OCI-LY7 (cell line): ENCODE measurements around the gene PGGHG. TPM values are rescaled to one million over a fixed set of nuclear protein-coding genes. Genes with fewer than 3 reads are reported as not detected.

Experiments
- BruUV-seq: library from RNA; stranded (reverse); fragments of 400-500 nt; replicated peaks from 2 replicates; lab custom pipeline; 2021; lab: Mats Ljungman, UMichigan
- CTCF ChIA-PET: fragments of 300-600 bp; sonication (Branson Sonifier 250); formaldehyde crosslinking; loops from one replicate; lab custom pipeline; 2022; ENCODE audit warnings: antibody characterized with exemption; ENCODE audit not compliant: unreplicated experiment; lab: Charles Lee
- POLR2A ChIA-PET: fragments of 300-600 bp; sonication (Branson Sonifier 250); formaldehyde crosslinking; loops from one replicate; lab custom pipeline; 2022; ENCODE audit warnings: antibody characterized with exemption; lab: Charles Lee
- DNase-seq: peaks from one replicate; pipeline ENCODE4 v3.0.0-alpha.2; 2015; ENCODE audit warnings: low spot score
- H2AFZ ChIP-seq: fragments of 200-600 bp; sonication (generic), shearing (Covaris generic); 2 replicates; pipeline ENCODE4 v1.6.1; 2014; ENCODE audit warnings: mild to moderate bottlenecking, antibody characterized with exemption, low read length, moderate library complexity
- H3K27ac ChIP-seq: fragments of 200-600 bp; sonication (generic); 2 replicates; pipeline ENCODE4 v1.5.1; 2014; ENCODE audit warnings: mixed run types, low read depth, mild to moderate bottlenecking, moderate library complexity, low read length, inconsistent platforms; ENCODE audit not compliant: poor library complexity, severe bottlenecking
- H3K36me3 ChIP-seq: fragments of 200-600 bp; sonication (generic); 2 replicates; pipeline ENCODE4 v1.6.1; 2014; ENCODE audit warnings: mild to moderate bottlenecking, antibody characterized with exemption, low read length, moderate library complexity, mixed read lengths; ENCODE audit not compliant: insufficient read depth
- H3K4me1 ChIP-seq: fragments of 200-600 bp; sonication (generic); 2 replicates; pipeline ENCODE4 v1.5.1; 2014; ENCODE audit warnings: mild to moderate bottlenecking, low read length; ENCODE audit not compliant: insufficient read depth, poor library complexity, severe bottlenecking
- H3K4me2 ChIP-seq: fragments of 200-600 bp; sonication (generic); 2 replicates; pipeline ENCODE4 v1.6.1; 2014; ENCODE audit warnings: mild to moderate bottlenecking, low read length
- H3K4me3 ChIP-seq: fragments of 200-600 bp; sonication (generic); 2 replicates; pipeline ENCODE4 v1.5.1; 2014; ENCODE audit warnings: mild to moderate bottlenecking, low read depth, low read length; ENCODE audit not compliant: poor library complexity, severe bottlenecking
- H3K79me2 ChIP-seq: fragments of 200-600 bp; sonication (generic); 2 replicates; pipeline ENCODE4 v1.6.1; 2016; ENCODE audit warnings: low read depth, mild to moderate bottlenecking, low read length, moderate library complexity, mixed read lengths; ENCODE audit not compliant: insufficient read depth
- H3K9me2 ChIP-seq: fragments of 200-600 bp; sonication (generic); 2 replicates; pipeline ENCODE4 v1.6.1; 2016; ENCODE audit warnings: mild to moderate bottlenecking, low read length, mixed read lengths; ENCODE audit not compliant: insufficient read depth
- H3K9me3 ChIP-seq: fragments of 200-600 bp; sonication (generic); 2 replicates; pipeline ENCODE4 v1.6.1; 2014; ENCODE audit warnings: mild to moderate bottlenecking, mixed run types, low read length, mixed read lengths
- H4K20me1 ChIP-seq: fragments of 200-600 bp; sonication (generic); 2 replicates; pipeline ENCODE4 v1.6.1; 2014; ENCODE audit warnings: mild to moderate bottlenecking, antibody characterized with exemption, low read length, moderate library complexity, mixed read lengths; ENCODE audit not compliant: insufficient read depth
- EZH2phosphoT487 ChIP-seq: fragments of 200-600 bp; sonication (generic); IDR thresholded peaks from 2 replicates; pipeline ENCODE4 v1.6.1; 2018; ENCODE audit warnings: low read depth, borderline replicate concordance, mild to moderate bottlenecking, mixed run types, antibody characterized with exemption, low read length, moderate library complexity, mixed read lengths
- intact Hi-C: fragments of 100-400 bp; cut with micrococcal nuclease; formaldehyde crosslinking; loops from one replicate; pipeline ENCODE4 v1.10.0; 2022; ENCODE audit not compliant: unreplicated experiment
- total RNA-seq, 2 experiments: library from RNA; depleted of rRNA in 1 of 2; stranded (reverse); fragments of >200 nt in 1 of 2; shearing (Covaris generic) in 1 of 2; gene quantifications; 2 replicates each; pipeline ENCODE4 v1.2.3, GENCODE V29; 2014 to 2022
- TF ChIP-seq, protein P1 (sequence below): fragments of 200-600 bp; sonication (generic); conservative IDR thresholded peaks from 2 replicates; pipeline ENCODE4 v1.5.1; 2014; ENCODE audit warnings: mild to moderate bottlenecking, antibody characterized with exemption, low read length, moderate library complexity, mixed read lengths

The PGGHG gene
- total RNA-seq, 2 experiments from 2014 or later: 0.93 to 6.3 TPM

- H2AFZ ChIP-seq: peak overlapping the region; percentile 82
- intact Hi-C loops: no loop called here
- H3K9me3 ChIP-seq: peaks cover 14% of the 10 kb centered on the region
- no peaks in the 10 kb centered on the region for H3K9me2 ChIP-seq
- no peaks in the 10 kb centered on the region for H3K79me2 ChIP-seq
- peak overlapping the region; percentile 54 for H3K4me2 ChIP-seq
- peaks cover 73% of the 10 kb centered on the region for H3K4me1 ChIP-seq
- no peak for TF ChIP-seq EZH2phosphoT487
- TF ChIP-seq, protein P1, sequence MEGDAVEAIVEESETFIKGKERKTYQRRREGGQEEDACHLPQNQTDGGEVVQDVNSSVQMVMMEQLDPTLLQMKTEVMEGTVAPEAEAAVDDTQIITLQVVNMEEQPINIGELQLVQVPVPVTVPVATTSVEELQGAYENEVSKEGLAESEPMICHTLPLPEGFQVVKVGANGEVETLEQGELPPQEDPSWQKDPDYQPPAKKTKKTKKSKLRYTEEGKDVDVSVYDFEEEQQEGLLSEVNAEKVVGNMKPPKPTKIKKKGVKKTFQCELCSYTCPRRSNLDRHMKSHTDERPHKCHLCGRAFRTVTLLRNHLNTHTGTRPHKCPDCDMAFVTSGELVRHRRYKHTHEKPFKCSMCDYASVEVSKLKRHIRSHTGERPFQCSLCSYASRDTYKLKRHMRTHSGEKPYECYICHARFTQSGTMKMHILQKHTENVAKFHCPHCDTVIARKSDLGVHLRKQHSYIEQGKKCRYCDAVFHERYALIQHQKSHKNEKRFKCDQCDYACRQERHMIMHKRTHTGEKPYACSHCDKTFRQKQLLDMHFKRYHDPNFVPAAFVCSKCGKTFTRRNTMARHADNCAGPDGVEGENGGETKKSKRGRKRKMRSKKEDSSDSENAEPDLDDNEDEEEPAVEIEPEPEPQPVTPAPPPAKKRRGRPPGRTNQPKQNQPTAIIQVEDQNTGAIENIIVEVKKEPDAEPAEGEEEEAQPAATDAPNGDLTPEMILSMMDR: no peak
- ChIA-PET POLR2A (interaction anchor here (0.6 kb wide), 1 partner anchor 358 kb away, joined by 3 read pairs; no protein-coding TSS in a partner anchor), CTCF (no interaction called here)
- peak overlapping the region; percentile 58 for H3K27ac ChIP-seq
- no peak overlapping the region for H3K4me3 ChIP-seq
- no peak for DNase-seq
- peaks cover 9% of the 10 kb centered on the region for H3K36me3 ChIP-seq
- no TSS peak for BruUV-seq
- H4K20me1 ChIP-seq: no peaks in the 10 kb centered on the region
Observed at GRCh38 chr11:336659-337198, 47.8 kb downstream of the PGGHG start.

GRCh38 chr11:337711-338110, 48.8 kb downstream of the PGGHG start:
- TF ChIP-seq, protein P1: no peak
- TF ChIP-seq EZH2phosphoT487: no peak
- H3K36me3 ChIP-seq: peaks cover 6% of the 10 kb centered on the region
- no peak overlapping the region for H3K4me3 ChIP-seq
- DNase-seq: no peak
- H3K79me2 ChIP-seq: no peaks in the 10 kb centered on the region
- H4K20me1 ChIP-seq: no peaks in the 10 kb centered on the region
- BruUV-seq: no TSS peak
- intact Hi-C loops: no loop called here
- peaks cover 72% of the 10 kb centered on the region for H3K4me1 ChIP-seq
- peaks cover 9% of the 10 kb centered on the region for H3K9me3 ChIP-seq
- H3K9me2 ChIP-seq: no peaks in the 10 kb centered on the region
- ChIA-PET CTCF (interaction anchor here (0.5 kb wide), 1 partner anchor 199 kb away, joined by 4 read pairs; no protein-coding TSS in a partner anchor), POLR2A (interaction anchor here (0.6 to 4.6 kb wide), 2 partner anchors 9 to 357 kb away, joined by 3 to 63 read pairs; no protein-coding TSS in a partner anchor)
- H3K27ac ChIP-seq: no peak overlapping the region
- H2AFZ ChIP-seq: no peak overlapping the region
- no peak overlapping the region for H3K4me2 ChIP-seq

DNA sequence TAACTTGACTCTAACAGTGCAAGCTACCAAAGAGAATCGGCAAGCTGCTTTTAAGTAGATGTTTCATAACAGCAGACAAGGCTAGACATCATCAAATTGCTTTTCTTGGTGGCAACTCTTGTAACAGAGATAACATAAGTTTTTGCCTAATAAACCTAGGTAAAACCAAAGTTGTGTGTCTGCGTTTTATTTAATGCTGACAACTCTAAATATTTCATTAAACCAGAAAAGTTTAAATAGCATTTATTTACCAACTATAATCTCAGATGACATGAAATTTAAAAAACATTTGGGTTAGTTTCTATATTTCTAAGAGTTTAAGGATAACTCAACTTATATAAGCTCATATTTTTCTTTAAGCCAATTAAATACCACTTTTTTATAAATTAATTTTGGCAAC, 51.0 kb downstream of the PGGHG start:
- peak overlapping the region; percentile 60; the same call in 1 of the 2 replicates for H2AFZ ChIP-seq
- H3K4me2 ChIP-seq: peak overlapping the region; percentile 60; the same call in 1 of the 2 replicates
- H3K9me3 ChIP-seq: no peaks in the 10 kb centered on the region
- H3K4me3 ChIP-seq: peak overlapping the region; percentile 44
- H3K27ac ChIP-seq: peak overlapping the region; percentile 57
- peaks cover 55% of the 10 kb centered on the region for H3K4me1 ChIP-seq
- TF ChIP-seq, protein P1: no peak
- TF ChIP-seq EZH2phosphoT487: no peak
- BruUV-seq: no TSS peak
- no peaks in the 10 kb centered on the region for H4K20me1 ChIP-seq
- no peaks in the 10 kb centered on the region for H3K9me2 ChIP-seq
- intact Hi-C loops: loop anchor here (10.0 kb wide), 1 partner anchor 1185 kb away; no protein-coding TSS in a partner anchor
- ChIA-PET CTCF (interaction anchor here (0.5 to 1.3 kb wide), 4 partner anchors 9 to 103 kb away, joined by 3 to 5 read pairs (median 4); no protein-coding TSS in a partner anchor), POLR2A (interaction anchor here (0.7 to 4.6 kb wide), 11 partner anchors 8 to 467 kb away, joined by 3 to 63 read pairs (median 5); no protein-coding TSS in a partner anchor)
- H3K36me3 ChIP-seq: no peaks in the 10 kb centered on the region
- DNase-seq: no peak
- no peaks in the 10 kb centered on the region for H3K79me2 ChIP-seq
